Putamen (tissue), 1 donor: ENCODE measurements around the gene AP5Z1.

Source experiments
- DNase-seq: peaks from one replicate; pipeline ENCODE4 v3.0.0-alpha.2; 2016; ENCODE audit warnings: low spot score

AP5Z1 gene

GRCh38 chr7:4745971-4746919 lies 29.2 kb upstream of the AP5Z1 start:
- DNase-seq = no peak

- no peak for DNase-seq
Observed at GRCh38 chr7:4747013-4747412, 28.4 kb upstream of the AP5Z1 start.

GRCh38 chr7:4747746-4748145 lies 27.7 kb upstream of the AP5Z1 start:
- no peak for DNase-seq

- DNase-seq = no peak
Observed at GRCh38 chr7:4748231-4748681, 27.2 kb upstream of the AP5Z1 start.

- DNase-seq = no peak
Observed at GRCh38 chr7:4749363-4749762, 26.1 kb upstream of the AP5Z1 start.

GRCh38 chr7:4749798-4750197 lies 25.6 kb upstream of the AP5Z1 start:
- DNase-seq = no peak

GRCh38 chr7:4751398-4751947 lies 23.9 kb upstream of the AP5Z1 start:
- DNase-seq = peak; percentile 74

GRCh38 chr7:4753598-4754432 lies 21.6 kb upstream of the AP5Z1 start:
- DNase-seq = peak; percentile 58

- no peak for DNase-seq
Observed at GRCh38 chr7:4754433-4755010, 20.9 kb upstream of the AP5Z1 start.

- DNase-seq = no peak
Observed at GRCh38 chr7:4755045-4755444, 20.4 kb upstream of the AP5Z1 start.

- DNase-seq = no peak
Observed at GRCh38 chr7:4758111-4758510, 17.3 kb upstream of the AP5Z1 start.

- no peak for DNase-seq
Observed at GRCh38 chr7:4758791-4759190, 16.6 kb upstream of the AP5Z1 start.

- DNase-seq = no peak
Observed at GRCh38 chr7:4759211-4759610, 16.2 kb upstream of the AP5Z1 start.

GRCh38 chr7:4760952-4761351 lies 14.5 kb upstream of the AP5Z1 start:
- no peak for DNase-seq

- no peak for DNase-seq
Observed at GRCh38 chr7:4762121-4763055, 13.0 kb upstream of the AP5Z1 start.

GRCh38 chr7:4763091-4763793 lies 12.2 kb upstream of the AP5Z1 start:
- DNase-seq = no peak

GRCh38 chr7:4763794-4764185 lies 11.6 kb upstream of the AP5Z1 start:
- no peak for DNase-seq

- no peak for DNase-seq
Observed at GRCh38 chr7:4764402-4765007, 10.9 kb upstream of the AP5Z1 start.

- no peak for DNase-seq
Observed at GRCh38 chr7:4765776-4766490, 9.5 kb upstream of the AP5Z1 start.
